Activated T-helper 9 cell treated with anti-CD3 and anti-CD28 coated beads, Interleukin-2, amount 50 U/mL, for 16 hours (primary cell): ENCODE measurements around the gene CIC.
A peak's percentile ranks its signal among the peaks of the same experiment; 100 is the strongest.
"Not testable (repeated sequence)": the region's sequence is repeated elsewhere in the genome, so short reads cannot be mapped to it uniquely, and the experiment has no call there.

Experiments used
- DNase-seq: peaks from one replicate; pipeline ENCODE4 v3.0.0-alpha.2; 2020; ENCODE audit warnings: low read depth

Gene CIC

GRCh38 chr19:42313096-42313839, 44.2 kb downstream of the CIC start, which contains the start of gene TMEM145:
TSS of gene TMEM145 (plus strand) at chr19:42313309. CDS start at chr19:42313377, 68 bp downstream.
- no peak for DNase-seq

GRCh38 chr19:42313840-42314755, 45.0 kb downstream of the CIC start:
- no peak for DNase-seq

GRCh38 chr19:42315024-42315423, 46.0 kb downstream of the CIC start:
- no peak for DNase-seq

- DNase-seq: no peak
Observed at GRCh38 chr19:42316223-42317211, 47.5 kb downstream of the CIC start.

- DNase-seq: no peak
Observed at GRCh38 chr19:42317535-42317934, 48.5 kb downstream of the CIC start.

- DNase-seq: no peak
Observed at GRCh38 chr19:42322305-42322704, 53.3 kb downstream of the CIC start.

- no peak for DNase-seq
Observed at GRCh38 chr19:42323473-42323851, 54.4 kb downstream of the CIC start.

GRCh38 chr19:42323852-42324654, 55.0 kb downstream of the CIC start:
- DNase-seq: no peak

GRCh38 chr19:42324655-42325307, 55.7 kb downstream of the CIC start:
- no peak for DNase-seq

- DNase-seq: peak; percentile 94
Observed at GRCh38 chr19:42325308-42325895, 56.4 kb downstream of the CIC start, which contains the start of gene MEGF8. TSS of gene MEGF8 (plus strand) at chr19:42325635. CDS start at chr19:42326244, 609 bp downstream.

GRCh38 chr19:42325896-42326771, 57.1 kb downstream of the CIC start:
- DNase-seq: no peak

GRCh38 chr19:42326969-42327368, 57.9 kb downstream of the CIC start:
- DNase-seq: no peak

- no peak for DNase-seq
Observed at GRCh38 chr19:42327381-42327780, 58.3 kb downstream of the CIC start.

- no peak for DNase-seq
Observed at GRCh38 chr19:42328106-42328505, 59.1 kb downstream of the CIC start.

- no peak for DNase-seq
Observed at GRCh38 chr19:42328854-42329253, 59.8 kb downstream of the CIC start.

GRCh38 chr19:42330241-42330711, 61.2 kb downstream of the CIC start:
- DNase-seq: no peak

GRCh38 chr19:42331333-42331732, 62.3 kb downstream of the CIC start:
- not testable (repeated sequence) for DNase-seq

- no peak for DNase-seq
Observed at GRCh38 chr19:42332059-42332458, 63.0 kb downstream of the CIC start.

GRCh38 chr19:42333018-42333417, 64.0 kb downstream of the CIC start:
- DNase-seq: no peak
